ENCODE data around the gene CALN1. TPM values are rescaled to one million over a fixed set of nuclear protein-coding genes. Genes with fewer than 3 reads are reported as not detected.
A peak's percentile ranks its signal among the peaks of the same experiment; 100 is the strongest.

CALN1 gene
- total and polyA plus RNA-seq, 4 donors, result 0.02 to 0.91 (median 0.03) TPM

GRCh38 chr7:72058579-72058978 lies 353.6 kb downstream of the CALN1 start:
- no peak overlapping the region for H3K9ac ChIP-seq (ENCODE audit: insufficient read depth in 1 of 2, low read length in 2 of 2)
- no peaks in the 10 kb centered on the region for H3K27me3 ChIP-seq (ENCODE audit: control insufficient read depth in 3 of 3, insufficient read depth in 3 of 3, low read length in 2 of 3)
- H3K36me3 ChIP-seq (ENCODE audit: control insufficient read depth in 4 of 4, insufficient read depth in 4 of 4, low read length in 4 of 4), result no peaks in the 10 kb centered on the region
- ATAC-seq (ENCODE audit: insufficient read depth, low FRiP score) (no peak), DNase-seq (peak; percentile 71 to 85 (median 81))
- H3K27ac ChIP-seq (ENCODE audit: low read depth in 1 of 2, low read length in 1 of 2), result no peak overlapping the region
- H3K4me3 ChIP-seq, result no peak overlapping the region
- peaks cover 0 to 12% (median 0%) of the 10 kb centered on the region in 5 donors for H3K4me1 ChIP-seq (ENCODE audit: control insufficient read depth in 5 of 5, insufficient read depth in 5 of 5, low read length in 5 of 5)
- WGBS, 2 donors, result 14 to 42% methylated on average over 8 of the region's 8 CpGs
- no peaks in the 10 kb centered on the region for H3K9me3 ChIP-seq (ENCODE audit: control insufficient read depth in 4 of 4, insufficient read depth in 3 of 4, low read length in 3 of 4)
- TF ChIP-seq CTCF (IDR thresholded peaks at IDR 0.05; ENCODE audit: control extremely low read depth, extremely low read depth), result no peak

- WGBS, 2 donors, result 32 to 42% methylated on average over 11 of the region's 11 CpGs
- Histone ChIP-seq H3K27ac (ENCODE audit: low read depth in 1 of 2, low read length in 1 of 2) (no peak overlapping the region), H3K27me3 (ENCODE audit: control insufficient read depth in 3 of 3, insufficient read depth in 3 of 3, low read length in 2 of 3) (no peaks in the 10 kb centered on the region), H3K9ac (ENCODE audit: insufficient read depth in 1 of 2, low read length in 2 of 2) (no peak overlapping the region), H3K4me3 (no peak overlapping the region), H3K9me3 (ENCODE audit: control insufficient read depth in 4 of 4, insufficient read depth in 3 of 4, low read length in 3 of 4) (no peaks in the 10 kb centered on the region), H3K4me1 (ENCODE audit: control insufficient read depth in 5 of 5, insufficient read depth in 5 of 5, low read length in 5 of 5) (peaks cover 0 to 12% (median 0%) of the 10 kb centered on the region in 5 donors), H3K36me3 (ENCODE audit: control insufficient read depth in 4 of 4, insufficient read depth in 4 of 4, low read length in 4 of 4) (no peaks in the 10 kb centered on the region)
- DNase-seq (peak; percentile 67 to 93 (median 87)), ATAC-seq (ENCODE audit: insufficient read depth, low FRiP score) (no peak)
- no peak for TF ChIP-seq CTCF (IDR thresholded peaks at IDR 0.05; ENCODE audit: control extremely low read depth, extremely low read depth)
Measured at GRCh38 chr7:72057796-72058195, 354.3 kb downstream of the CALN1 start.

- Histone ChIP-seq H3K36me3 (ENCODE audit: control insufficient read depth in 4 of 4, insufficient read depth in 4 of 4, low read length in 4 of 4) (no peaks in the 10 kb centered on the region), H3K9me3 (ENCODE audit: control insufficient read depth in 4 of 4, insufficient read depth in 3 of 4, low read length in 3 of 4) (no peaks in the 10 kb centered on the region), H3K4me1 (ENCODE audit: control insufficient read depth in 5 of 5, insufficient read depth in 5 of 5, low read length in 5 of 5) (peaks cover 0 to 12% (median 0%) of the 10 kb centered on the region in 5 donors), H3K9ac (ENCODE audit: insufficient read depth in 1 of 2, low read length in 2 of 2) (no peak overlapping the region), H3K4me3 (no peak overlapping the region), H3K27me3 (ENCODE audit: control insufficient read depth in 3 of 3, insufficient read depth in 3 of 3, low read length in 2 of 3) (no peaks in the 10 kb centered on the region), H3K27ac (ENCODE audit: low read depth in 1 of 2, low read length in 1 of 2) (no peak overlapping the region)
- DNase-seq (peak in 2 of 3 donors; percentile 77), ATAC-seq (ENCODE audit: insufficient read depth, low FRiP score) (no peak)
- WGBS, 2 donors, result 67 to 80% methylated on average over 2 of the region's 2 CpGs
- no peak for TF ChIP-seq CTCF (IDR thresholded peaks at IDR 0.05; ENCODE audit: control extremely low read depth, extremely low read depth)
Measured at GRCh38 chr7:72057231-72057630, 354.9 kb downstream of the CALN1 start.

- Histone ChIP-seq H3K4me1 (ENCODE audit: control insufficient read depth in 5 of 5, insufficient read depth in 5 of 5, low read length in 5 of 5) (peaks cover 0 to 12% (median 0%) of the 10 kb centered on the region in 5 donors), H3K9me3 (ENCODE audit: control insufficient read depth in 4 of 4, insufficient read depth in 3 of 4, low read length in 3 of 4) (no peaks in the 10 kb centered on the region), H3K27me3 (ENCODE audit: control insufficient read depth in 3 of 3, insufficient read depth in 3 of 3, low read length in 2 of 3) (no peaks in the 10 kb centered on the region), H3K4me3 (no peak overlapping the region), H3K9ac (ENCODE audit: insufficient read depth in 1 of 2, low read length in 2 of 2) (no peak overlapping the region), H3K36me3 (ENCODE audit: control insufficient read depth in 4 of 4, insufficient read depth in 4 of 4, low read length in 4 of 4) (no peaks in the 10 kb centered on the region), H3K27ac (ENCODE audit: low read depth in 1 of 2, low read length in 1 of 2) (no peak overlapping the region)
- no peak for DNase-seq
- ATAC-seq (ENCODE audit: insufficient read depth, low FRiP score), result no peak
- TF ChIP-seq CTCF (IDR thresholded peaks at IDR 0.05; ENCODE audit: control extremely low read depth, extremely low read depth), result no peak
- WGBS, 2 donors, result 73 to 75% methylated on average over 2 of the region's 2 CpGs
Measured at GRCh38 chr7:72055426-72055825, 356.7 kb downstream of the CALN1 start.
